HG02623 (cell line): ENCODE measurements around the gene TMEM127.
A peak's percentile ranks its signal among the peaks of the same experiment; 100 is the strongest.
"Not testable (repeated sequence)": the region's sequence is repeated elsewhere in the genome, so short reads cannot be mapped to it uniquely, and the experiment has no call there.

Source experiments
- ATAC-seq: cut with Tn5 transposase; IDR thresholded peaks from one replicate; pipeline ENCODE4 v1.9.1; 2021; ENCODE audit warnings: moderate library complexity; ENCODE audit not compliant: unreplicated experiment

TMEM127 gene, protein sequence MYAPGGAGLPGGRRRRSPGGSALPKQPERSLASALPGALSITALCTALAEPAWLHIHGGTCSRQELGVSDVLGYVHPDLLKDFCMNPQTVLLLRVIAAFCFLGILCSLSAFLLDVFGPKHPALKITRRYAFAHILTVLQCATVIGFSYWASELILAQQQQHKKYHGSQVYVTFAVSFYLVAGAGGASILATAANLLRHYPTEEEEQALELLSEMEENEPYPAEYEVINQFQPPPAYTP

DNA sequence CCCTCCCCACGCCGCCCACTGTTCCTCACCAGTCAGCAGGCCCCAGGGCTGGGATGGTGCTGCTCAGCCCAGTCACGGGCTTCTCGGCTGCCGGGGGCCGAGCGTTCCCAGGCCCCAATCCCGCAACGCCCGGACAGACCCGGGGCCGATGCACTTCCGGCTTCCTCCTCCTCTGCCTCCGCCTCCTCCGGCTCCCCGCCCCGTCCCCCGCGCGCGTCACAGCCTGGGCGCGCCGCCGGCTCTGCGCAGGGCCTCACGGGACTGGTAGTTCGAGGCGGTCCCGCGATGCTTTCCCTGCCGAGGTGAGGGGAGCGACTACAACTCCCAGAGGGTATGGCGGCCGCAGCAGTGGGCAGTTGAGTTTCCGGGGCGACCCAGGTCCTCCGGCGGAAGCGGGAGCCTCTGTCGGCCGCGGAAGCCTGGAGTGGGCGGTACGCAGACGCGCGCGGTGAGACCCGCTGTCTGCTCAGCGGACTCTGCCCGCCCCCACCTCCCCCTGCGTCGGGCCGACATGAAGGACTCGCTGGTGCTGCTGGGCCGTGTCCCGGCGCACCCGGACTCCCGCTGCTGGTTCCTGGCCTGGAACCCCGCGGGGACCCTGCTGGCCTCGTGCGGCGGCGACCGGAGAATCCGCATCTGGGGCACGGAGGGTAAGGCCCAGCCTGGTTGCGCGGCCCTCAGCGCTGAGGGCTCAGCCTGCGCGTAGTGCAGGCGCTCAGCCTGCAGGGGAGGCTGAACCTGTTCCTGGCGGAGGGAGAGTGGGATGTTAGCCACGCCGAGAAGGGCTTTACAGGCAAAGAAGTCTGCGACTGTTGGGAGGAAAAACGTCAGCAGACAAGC is at the start of gene TMEM127, which contains the start of gene CIAO1:
Gene TMEM127, minus strand, starts transcription at position 158 of the 840 bp plus-strand sequence. CDS start 616 bp downstream, outside the sequence.
Gene CIAO1, plus strand, starts transcription at position 386 of the 840 bp plus-strand sequence. Its CDS starts 126 bp downstream, at position 512.
- peak; percentile 91 for ATAC-seq

GRCh38 chr2:96315005-96315399 is 49.2 kb upstream of the TMEM127 start:
- no peak for ATAC-seq

DNA sequence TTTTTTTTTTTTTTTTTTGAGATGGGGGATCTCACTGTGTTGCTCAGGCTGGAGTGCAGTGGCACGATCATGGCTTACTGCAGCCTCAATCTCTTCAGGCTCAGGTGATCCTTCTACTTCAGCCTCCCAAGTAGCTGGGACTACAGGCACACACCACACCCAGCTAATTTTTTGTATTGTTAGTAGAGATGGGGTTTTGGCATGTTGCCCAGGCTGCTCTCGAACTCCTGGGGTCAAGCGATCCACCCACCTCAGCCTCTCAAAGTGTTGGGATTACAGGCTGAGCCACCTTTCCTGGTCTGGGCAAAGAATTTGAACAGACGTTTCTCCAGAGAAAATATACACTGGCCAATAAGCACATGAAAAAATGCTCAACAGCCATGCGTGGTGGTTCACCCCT is 42.5 kb upstream of the TMEM127 start:
- ATAC-seq = no peak

GRCh38 chr2:96306370-96306769 is 40.6 kb upstream of the TMEM127 start:
- ATAC-seq = no peak

DNA sequence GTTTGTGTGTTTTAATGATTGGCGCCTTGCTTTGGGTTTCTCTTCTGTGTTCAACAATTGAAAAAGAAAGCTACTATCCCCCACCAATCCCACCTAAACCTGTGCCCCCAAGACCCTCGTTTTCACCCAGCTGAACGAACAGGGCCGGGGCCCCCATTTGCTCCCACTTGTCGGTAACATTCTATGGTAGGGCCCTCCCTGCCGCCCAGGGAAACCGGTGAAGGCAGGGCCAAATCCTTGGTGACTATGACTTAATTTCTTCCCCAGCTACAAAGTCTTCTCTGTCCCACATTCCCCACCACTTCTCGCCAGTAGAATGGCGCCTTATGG is 40.1 kb upstream of the TMEM127 start:
- no peak for ATAC-seq

- ATAC-seq = peak; percentile 93
These were observed 39.5 kb upstream of the TMEM127 start, which contains the start of gene SNRNP200 for GRCh38 chr2:96305091-96305978. TSS of gene SNRNP200 (minus strand) at chr2:96305546. CDS start at chr2:96305437, 109 bp downstream.

GRCh38 chr2:96304606-96305005 is 38.8 kb upstream of the TMEM127 start:
- no peak for ATAC-seq

DNA sequence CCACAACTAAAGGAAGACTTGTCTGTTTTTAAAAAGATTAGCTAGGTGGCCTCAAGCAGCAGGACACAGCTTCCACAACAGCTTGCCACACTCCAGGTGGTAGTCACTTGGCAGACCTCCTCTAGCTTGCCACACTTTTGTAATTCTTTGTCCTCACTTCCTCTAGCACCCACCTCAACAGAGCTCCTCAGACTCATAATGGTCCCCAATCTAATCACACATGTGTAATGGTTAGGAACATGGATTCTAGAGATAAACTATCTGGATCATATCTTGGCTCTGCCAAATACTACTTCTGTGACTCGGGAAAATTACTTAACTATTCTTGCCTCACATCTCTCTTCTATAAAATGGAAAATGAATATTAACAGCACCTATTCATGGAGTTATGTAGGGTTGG is 36.1 kb upstream of the TMEM127 start:
- no peak for ATAC-seq

GRCh38 chr2:96296925-96297324 is 31.1 kb upstream of the TMEM127 start:
- ATAC-seq = no peak

DNA sequence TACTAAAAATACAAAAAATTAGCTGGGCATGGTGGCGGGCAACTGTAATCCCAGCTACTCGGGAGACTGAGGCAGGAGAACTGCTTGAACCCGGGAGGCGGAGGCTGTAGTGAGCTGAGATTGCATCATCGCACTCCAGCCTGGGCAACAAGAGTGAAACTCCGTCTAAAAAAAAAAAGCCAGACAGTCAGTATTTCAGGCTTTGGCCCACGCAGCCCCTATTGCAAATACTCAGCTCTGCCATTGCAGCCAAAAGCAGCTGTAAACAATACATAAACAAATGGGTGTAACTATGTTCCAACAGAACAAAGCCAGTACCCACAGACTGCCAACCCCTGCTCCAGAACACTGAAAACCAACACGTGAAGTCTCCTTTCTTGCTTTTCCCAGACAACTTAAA is 28.5 kb upstream of the TMEM127 start:
- ATAC-seq = not testable (repeated sequence)

DNA sequence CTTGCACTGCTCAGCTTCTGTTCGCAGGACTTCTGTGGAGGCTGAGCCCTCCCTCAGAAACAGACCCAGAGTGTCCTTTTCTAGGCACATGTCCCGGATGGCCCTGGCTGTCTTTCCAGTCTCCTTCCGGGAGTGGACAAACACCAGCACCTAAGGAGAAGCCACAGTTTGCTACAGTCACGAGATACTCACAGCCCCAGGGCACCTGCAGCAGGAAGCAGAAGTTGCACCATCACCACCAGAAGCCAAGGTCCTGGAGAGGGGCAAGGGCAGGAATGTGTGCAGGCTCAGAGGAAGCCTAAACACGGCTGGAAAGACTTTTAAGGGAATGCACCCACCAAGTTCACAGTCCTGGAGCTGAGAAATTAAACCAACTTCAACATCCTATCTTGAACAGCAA is 26.0 kb upstream of the TMEM127 start:
- no peak for ATAC-seq

DNA sequence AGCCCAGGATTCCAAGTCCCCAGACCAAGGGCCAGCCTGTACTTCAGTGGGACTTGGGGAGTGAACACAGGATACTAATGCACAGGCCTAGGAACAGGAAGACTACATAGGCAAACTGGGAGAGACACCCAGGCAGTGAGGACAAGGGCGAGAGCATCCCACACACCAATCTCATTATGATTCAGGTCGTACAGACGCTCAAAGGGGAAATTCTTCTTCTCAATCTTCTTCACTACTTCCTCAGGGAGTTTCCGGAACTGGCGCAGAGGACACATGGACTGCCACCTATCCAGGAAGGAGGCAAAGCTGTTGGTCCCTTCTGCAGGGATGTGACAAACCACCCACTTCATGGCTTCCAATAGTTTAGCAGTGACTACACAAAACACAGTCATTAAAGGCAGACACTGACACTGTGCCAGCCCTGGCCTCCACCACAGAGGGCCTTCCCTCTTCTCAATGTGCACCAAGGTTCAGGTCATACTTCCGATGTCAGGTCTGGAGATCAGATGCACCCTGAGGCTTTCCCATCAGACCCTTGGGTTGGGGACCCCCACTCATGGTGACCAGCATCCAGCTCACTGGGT is 21.6 kb upstream of the TMEM127 start:
- no peak for ATAC-seq

- ATAC-seq = no peak
These were observed 11.1 kb upstream of the TMEM127 start for GRCh38 chr2:96276787-96277499.

GRCh38 chr2:96274355-96275056 is 8.7 kb upstream of the TMEM127 start:
- ATAC-seq = no peak

- no peak for ATAC-seq
These were observed 8.0 kb upstream of the TMEM127 start for GRCh38 chr2:96273763-96274162.

GRCh38 chr2:96271995-96272394 is 6.2 kb upstream of the TMEM127 start:
- ATAC-seq = no peak

DNA sequence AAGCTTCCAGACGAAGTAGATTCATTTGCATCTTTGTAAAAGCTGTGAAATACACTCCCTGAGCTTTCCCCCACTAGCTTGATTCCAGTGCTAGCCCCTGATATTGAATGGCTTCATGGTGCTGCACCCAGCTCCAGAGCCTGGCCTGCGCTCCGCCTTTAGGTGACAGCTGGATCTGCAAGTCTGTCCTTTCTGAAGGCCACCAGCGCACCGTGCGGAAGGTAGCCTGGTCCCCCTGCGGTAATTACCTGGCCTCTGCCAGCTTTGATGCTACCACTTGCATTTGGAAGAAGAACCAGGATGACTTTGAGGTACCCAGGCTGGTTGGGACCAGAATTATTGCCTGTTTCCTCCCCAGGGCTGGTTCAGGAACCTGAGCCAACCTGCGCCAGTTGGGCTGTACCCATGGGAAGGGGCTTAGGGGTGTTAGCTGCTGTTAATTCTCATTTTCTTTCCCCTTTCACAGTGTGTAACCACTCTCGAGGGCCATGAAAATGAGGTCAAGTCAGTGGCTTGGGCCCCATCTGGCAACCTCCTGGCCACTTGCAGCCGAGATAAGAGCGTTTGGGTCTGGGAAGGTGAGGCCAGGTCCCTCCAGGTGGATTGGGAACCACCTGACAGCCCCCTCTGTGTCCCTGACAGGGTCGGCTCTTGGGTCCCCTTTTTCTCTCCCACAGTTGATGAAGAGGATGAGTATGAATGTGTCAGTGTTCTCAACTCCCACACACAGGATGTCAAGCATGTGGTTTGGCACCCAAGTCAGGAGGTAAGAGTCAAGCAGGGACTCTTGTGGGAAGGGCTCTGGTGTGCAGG is 1.6 kb upstream of the TMEM127 start:
- no peak for ATAC-seq

- ATAC-seq = no peak
These were observed 403 bp downstream of the TMEM127 start for GRCh38 chr2:96265349-96265839.
